D341Med (cell line): ENCODE measurements around the gene BOLL.
"Not testable (repeated sequence)": the region's sequence is repeated elsewhere in the genome, so short reads cannot be mapped to it uniquely, and the experiment has no call there.

ENCODE experiments used
- DNase-seq: peaks from one replicate; pipeline ENCODE4 v3.0.0; 2012; ENCODE audit warnings: low spot score

Gene BOLL, protein sequence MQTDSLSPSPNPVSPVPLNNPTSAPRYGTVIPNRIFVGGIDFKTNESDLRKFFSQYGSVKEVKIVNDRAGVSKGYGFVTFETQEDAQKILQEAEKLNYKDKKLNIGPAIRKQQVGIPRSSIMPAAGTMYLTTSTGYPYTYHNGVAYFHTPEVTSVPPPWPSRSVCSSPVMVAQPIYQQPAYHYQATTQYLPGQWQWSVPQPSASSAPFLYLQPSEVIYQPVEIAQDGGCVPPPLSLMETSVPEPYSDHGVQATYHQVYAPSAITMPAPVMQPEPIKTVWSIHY

DNA sequence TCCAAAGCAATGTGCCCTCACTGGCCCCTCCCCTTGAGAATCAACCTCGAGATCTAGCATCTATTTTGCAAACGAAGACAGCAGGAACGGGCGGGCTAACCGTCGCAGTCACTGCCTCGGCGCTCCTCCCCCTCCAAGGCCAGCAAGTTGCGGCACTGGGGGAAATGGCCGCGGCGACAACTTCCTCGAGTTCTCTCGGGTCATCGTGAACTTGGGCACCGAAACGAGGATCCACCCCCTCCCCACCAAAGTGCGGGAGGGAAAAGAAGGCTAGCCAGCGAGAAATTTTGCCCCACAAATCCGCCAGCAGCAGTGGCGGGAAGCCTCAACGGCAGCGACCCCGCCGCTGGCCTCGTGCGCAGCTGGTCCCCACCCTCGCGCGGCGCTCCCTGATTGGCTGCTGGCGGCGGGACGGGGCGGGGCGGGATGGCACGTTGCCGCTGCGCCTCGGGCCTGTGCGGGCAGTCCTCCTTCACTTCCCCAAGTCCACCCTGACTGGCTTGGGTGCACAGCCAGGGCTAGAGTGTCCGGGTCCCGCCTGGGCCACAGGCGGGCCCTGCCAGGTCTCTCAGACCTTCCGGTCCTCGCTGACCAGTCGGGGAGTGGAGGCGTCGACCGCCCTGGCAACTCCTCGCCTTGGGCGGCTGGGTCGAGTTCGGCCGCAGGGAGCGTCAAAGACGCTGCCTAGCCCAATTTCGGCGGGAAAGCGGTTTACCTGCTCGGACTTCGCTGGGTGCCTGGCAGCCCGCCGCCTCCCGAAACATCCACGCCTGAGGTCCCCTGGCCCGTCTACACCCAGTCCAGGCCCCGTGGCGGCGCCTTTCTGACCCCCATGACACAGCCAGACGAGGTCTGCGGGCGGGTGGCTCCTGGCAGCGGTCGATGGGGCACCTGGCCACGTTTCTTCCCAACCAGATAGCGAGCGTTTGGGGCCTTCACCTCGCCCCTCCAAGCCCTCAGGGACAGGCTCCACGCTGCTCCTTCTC, at the start of gene BOLL:
TSS of gene BOLL (minus strand) at position 364 of the 986 bp plus-strand sequence. CDS start 3,469 bp downstream, outside the sequence.
- no peak for DNase-seq

DNA sequence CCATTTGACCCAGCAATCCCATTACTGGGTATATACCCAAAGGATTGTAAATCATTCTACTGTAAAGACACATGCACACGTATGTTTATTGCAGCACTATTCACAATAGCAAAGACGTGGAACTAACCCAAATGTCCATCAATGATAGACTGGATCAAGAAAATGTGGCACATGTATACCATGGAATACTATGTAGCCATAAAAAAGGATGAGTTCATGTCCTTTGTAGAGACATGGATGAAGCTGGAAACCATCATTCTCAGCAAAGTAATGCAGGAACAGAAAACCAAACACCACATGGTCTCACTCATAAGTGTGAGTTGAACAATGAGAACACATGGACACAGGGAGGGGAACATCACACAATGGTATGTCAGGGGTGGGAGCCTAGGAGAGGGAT, 49.7 kb upstream of the BOLL start:
- not testable (repeated sequence) for DNase-seq

DNA sequence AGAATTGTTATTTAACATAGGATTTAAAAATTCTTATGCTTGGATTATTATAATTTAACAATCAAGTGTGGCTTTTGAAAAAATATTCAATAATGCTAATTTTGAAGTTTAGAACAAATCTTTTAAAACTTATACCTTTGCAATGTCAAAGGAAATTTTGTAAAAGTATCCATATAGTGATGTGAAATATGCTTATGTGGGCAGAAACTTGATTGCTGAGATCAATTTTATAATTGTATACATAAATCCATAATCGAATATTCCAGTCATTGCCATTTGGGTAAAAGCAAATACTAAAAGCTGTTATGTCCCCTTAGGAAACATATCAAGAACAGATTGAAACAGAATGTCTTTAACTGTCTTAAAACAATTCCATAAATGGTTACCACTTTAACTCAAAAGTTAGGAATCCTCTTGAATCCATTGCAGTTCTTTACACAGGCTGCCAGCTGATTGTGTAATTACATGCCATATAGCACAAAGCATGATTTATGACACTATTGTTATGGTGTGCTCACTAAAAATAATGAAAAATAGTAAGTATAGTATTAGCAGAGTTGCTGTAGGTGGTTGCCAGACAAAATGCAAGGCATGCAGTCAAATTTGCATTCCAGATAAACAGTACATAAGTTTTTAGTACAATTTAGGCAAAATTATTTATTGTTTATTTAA, 43.5 kb upstream of the BOLL start:
- no peak for DNase-seq

DNA sequence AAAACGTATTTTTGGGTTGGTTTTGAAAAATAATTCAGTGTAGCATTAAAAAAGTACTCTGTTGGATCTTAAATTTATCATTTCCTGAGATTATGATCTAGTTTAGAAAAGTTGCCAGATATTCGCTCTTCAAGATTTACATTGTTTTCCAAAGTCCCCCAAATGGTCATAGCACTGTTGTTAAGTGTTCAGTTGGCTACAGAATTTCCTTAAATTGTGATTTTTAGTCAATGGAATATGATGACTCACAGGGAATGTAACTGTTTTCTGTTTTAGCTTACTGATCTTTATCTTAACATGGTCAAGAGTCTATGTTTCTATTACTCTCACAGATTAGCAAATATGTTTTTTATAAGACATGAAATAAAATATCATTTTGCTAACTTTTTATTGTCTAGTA, 42.5 kb upstream of the BOLL start:
- no peak for DNase-seq

DNA sequence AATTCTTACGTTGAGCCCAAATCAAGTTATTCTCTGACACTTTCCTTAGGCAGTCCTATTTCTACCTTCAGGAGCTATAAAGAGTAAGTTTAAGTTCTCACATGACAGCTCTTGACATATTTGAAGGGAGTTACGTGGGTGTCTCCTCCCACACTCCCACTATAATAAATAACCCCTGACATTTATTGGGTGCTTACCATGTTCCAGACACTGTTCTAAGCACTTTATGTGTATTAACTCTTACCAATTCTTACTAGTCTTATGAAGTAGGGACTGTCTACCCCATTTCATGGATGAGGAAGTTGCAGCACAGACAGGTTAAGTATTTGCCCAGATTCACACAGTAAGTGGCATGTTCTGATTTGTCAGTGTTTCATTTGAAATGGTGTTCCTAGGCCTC, 37.2 kb upstream of the BOLL start:
- no peak for DNase-seq

DNA sequence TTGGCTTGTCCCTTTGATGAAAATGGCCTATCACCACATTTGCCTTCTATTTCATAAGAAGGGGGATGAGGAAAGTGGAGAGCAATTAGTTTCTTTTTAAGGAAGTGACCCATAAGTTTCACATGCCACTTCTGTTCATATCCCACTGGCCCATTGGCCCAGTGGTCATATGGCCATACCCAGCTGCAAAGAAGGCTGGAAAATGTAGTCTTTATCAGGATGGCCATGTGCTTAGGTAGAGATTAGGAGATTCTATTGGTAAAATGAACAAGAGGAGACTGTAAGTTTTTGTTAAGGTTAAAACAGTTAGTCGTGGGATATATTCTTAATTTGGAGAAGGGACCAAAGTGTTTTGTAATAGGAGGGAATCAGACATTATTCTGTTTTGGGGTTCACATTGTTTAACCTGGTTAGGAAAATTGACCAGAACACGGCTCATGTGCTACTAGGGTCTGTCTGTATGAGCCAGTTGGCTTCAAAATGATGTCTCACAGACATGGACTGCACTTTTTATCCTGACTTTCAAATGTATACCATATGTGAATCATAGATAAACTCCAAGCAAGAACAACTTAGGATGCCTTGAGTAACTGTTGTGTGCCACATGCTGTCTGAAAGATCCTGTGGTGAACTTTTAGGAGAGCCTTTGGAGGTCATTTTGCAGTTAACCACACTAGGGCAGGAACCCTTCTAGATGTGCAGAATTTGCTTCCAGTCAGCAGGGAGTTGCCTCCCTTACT, 36.6 kb upstream of the BOLL start:
- no peak for DNase-seq

DNA sequence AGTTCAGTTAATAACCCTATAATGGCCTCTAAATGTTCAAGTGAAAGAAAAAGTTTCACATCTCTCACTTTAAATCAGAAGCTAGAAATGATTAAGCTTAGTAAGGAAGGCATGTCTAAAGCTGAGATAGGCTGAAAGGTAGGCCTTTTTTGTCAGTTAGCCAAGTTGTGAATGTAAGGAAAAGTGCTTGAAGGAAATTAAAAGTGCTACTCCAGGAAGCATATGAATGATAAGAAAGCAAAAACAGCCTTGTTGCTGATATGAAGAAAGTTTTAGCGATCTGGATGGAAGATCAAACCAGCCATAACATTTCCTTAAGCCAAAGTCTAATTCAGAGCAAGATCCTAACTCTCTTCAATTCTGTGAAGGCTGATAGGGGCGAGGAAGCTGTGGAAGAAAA, 29.4 kb upstream of the BOLL start:
- DNase-seq, result no peak

DNA sequence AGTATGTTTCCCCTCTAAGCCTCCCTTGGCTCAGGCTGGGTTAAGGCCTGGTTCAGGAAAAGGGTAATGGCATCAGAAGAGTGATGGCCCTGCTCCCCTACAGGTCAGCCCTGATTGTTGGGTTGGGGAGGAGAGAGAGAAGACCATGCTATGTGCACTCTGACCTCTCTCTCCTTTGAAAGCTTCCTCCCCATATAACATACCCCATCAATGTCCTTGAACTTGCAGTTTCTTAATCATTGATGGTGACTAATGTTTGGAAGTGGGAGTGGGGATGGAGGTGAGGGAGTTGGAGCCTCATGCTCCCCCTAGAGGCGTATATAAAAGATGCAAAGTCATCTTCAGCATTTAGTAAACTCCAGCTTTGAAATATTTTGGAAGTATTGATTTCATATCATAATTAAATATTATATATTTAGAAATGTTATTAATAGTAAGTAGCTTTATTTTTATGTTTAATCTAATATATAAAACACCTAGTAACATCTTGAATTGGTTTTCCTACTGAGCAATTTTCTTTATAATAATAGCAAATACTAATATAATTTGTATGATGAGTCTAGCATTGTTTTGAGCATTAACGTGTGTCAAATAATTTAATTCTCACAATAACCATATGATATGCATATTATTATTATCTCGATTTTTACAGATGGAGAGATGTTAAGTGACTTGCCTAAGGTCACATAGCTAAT, 28.1 kb upstream of the BOLL start:
- peak; percentile 43 for DNase-seq

DNA sequence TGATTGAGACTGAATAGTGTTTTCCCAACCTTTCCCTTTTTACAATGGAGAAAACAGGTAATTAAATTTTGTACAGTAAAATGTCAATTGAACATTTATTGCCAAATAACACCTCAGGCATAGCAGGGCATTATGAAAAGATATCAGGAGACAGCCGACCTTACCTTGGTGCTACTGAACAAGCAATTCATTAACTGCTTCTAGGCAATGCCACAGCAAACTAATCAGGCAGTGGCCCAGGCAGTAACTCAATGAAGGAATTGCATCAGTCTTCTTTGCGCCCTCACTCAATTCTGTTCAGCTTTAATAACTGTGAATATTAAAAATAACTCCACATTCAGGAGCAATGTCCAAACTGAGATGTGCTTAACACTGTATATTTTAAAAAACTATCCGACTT, 25.4 kb upstream of the BOLL start:
- no peak for DNase-seq

DNA sequence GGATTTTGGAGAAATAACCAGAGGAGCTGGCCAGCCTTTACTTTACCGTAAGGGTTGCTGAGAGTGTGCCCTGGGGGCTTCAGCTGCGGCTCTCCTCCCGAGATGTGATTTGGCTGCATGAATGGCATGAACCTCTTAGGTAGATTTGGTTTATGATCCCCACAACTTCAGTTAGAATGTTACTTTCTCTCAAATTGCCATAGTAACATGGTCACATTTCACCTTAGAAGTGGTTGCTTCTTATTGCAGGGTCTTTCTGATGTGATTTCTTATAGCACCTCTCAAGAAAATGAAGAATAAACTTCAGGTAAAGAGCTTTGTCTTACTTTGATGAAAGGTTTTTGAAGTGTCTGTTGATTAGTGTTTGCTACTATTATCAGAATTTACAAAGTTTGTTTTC, 24.9 kb upstream of the BOLL start:
- no peak for DNase-seq

DNA sequence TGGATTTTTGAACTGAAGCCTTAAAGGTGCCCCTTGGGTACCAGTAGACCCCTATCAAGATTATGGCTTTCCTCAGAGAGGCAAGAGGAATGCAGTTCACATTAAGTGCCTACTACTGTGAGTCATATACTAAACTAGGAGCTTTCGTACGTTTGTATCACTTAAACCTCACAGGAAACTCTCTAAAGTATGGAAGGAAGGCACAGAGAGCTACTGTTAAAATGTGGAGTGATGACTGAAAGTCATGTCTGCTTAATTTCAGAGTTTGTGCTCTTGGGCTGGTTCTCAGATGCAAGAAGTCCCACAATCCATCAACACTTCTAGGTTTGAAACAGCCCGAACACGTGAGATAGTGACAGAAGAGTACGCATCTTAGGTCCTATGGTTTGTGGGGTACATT, 23.9 kb upstream of the BOLL start:
- no peak for DNase-seq

DNA sequence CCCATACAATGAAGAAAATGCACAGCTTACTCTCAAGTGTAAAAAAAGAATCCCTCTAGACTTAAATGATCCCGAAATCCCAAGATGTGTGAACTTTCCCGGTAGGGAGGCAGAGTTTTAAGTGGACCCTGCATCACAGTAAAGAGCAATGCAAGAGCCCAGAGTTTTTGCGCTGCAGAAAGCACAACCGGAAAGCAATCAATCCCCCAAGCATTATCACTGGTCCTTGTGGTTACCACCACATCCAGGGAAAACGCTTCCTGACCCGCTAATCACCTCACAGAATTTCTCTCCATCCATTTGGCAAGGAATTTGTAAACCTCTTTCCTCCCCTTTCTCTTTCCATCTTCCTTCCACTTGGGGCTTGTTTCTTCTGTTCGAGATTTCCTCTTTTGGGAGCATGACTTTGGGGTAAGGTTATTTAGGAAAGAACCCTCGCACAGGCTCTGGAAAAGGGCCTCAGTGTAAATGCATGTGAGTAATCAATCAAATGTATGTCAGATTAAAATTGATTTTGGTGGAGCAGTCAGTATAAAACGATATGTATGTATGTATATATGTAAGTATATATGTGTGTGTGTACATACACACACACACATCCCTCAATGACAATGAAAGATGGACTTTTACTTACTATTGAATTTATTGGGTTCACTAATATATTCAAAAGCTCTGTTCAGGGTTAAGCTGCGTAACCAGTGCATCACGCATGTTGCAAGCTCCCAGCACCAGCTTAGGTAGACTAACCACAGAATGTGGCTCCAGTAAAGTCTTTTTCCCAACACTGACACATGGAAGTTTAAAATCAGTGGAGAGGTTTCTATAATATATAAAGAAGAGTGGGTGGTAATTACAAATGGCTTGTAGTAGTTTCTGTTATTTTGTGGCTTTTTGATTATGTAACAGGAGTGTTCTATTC, 20.9 kb upstream of the BOLL start:
- DNase-seq, result no peak

DNA sequence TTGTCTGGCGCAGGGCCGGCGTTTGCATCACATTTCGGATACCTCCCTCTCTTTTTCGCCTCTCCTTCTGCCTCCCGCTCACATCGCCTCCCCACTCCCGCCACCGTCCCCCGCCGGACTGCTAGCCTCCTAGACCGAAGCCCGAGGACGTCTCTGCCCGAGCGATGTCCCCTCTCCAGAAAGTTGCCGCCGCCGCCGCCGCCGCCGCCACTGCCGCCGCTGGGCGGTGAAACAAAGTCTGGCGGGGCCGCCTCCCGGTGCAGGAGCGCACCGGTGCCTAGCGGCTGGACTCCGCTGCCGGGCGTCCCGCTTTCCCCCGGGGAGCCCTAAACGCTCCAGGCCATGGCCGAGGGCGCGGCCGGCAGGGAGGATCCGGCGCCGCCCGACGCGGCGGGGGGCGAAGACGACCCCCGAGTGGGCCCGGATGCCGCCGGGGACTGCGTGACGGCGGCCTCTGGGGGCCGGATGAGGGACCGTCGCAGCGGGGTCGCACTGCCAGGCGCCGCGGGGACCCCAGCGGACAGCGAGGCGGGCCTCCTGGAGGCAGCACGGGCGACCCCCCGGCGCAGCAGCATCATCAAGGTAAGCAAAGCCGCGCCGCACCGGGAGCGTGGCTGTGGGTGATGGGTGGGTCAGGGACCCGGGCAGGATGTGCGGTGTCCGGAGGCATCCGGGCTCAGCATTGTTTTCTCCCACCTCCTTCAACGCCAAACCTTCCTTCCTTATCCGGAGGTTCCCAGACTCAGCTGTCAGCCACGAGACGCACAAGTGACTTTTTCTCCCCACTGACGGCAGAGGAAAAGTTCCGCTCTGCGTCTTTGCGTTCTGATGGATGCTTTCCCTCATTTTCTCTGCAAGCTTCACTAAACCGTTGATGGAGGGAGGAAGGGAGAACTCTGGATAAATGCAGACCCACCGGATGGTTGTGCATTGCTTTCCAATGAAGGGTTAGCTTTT, 19.9 kb upstream of the BOLL start:
- DNase-seq, result peak; percentile 54

DNA sequence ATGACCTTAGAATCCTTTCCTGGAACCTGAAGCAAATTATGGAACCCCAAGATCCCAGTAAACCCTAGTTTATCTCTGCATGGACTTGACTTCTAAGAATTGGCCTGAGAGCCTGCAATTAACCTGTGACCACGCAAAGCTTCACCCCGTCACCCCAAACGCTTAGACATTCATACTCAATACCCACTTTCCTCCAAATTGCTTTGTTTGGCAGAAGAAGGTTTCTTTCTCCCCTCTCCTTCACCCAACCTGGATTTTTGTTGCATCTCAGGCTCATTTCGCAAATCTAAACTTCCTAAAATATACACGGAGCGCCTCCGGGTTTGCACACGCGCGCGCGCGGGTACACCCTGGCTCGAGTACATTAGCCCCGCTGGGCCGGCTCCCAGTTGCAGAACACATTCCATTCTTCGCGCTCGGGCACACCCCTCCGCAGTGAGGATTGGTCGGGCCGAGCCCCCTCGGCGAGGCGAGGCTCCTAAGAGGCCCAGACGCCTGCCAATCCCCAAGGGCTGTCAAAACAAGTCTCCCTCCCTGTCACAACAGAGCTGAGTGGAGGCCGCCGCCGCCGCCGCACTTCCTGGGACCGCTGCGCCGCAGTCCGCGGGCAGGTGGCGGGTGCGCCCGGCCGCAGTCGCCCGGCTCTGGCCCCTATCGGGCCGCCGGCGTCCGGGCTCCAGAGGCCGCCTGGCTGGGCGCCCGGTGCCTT, 19.1 kb upstream of the BOLL start, which contains the start of gene PLCL1:
TSS of gene PLCL1 (plus strand) at position 545 of the 709 bp plus-strand sequence.
- peak; percentile 91 for DNase-seq

DNA sequence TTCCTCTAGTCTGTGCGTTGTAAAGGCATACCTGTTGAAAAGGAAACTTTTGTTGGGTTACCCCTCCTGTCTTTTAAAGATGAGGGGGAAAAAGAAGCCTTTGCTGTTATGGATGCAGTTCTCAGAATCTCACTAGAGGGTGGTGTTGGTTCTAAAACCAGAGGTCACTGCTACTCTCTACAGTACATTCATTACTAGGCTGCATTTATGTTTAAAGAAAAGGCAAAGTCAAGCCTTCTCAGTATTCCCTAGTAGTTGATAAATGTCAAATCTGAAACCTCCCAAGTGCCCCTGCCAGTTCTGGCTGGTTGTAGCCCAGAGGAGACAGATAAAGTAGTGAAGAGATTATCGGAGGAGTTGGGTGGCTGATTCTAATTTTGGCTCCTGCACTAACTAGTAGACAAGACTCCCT, 17.9 kb upstream of the BOLL start:
- peak; percentile 46 for DNase-seq

DNA sequence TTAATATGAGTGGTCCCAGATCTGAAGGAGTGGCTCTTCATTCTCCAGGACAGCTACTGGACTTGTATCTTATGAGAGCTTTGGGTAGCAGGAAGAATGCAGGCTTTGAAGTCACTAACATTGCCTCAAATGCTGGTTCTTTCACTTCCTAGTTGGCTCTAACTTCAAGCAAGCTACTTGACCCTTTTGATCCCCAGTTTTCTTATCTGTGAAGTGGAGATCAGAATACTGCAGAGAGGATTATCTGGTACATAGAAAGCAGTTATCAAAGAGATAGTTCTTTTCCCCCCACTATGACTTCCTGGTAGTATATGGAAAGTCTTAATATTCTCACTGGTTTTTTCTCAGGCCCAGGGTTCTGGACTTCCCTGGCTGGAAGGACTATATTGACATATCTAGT, 15.9 kb upstream of the BOLL start:
- DNase-seq, result no peak

DNA sequence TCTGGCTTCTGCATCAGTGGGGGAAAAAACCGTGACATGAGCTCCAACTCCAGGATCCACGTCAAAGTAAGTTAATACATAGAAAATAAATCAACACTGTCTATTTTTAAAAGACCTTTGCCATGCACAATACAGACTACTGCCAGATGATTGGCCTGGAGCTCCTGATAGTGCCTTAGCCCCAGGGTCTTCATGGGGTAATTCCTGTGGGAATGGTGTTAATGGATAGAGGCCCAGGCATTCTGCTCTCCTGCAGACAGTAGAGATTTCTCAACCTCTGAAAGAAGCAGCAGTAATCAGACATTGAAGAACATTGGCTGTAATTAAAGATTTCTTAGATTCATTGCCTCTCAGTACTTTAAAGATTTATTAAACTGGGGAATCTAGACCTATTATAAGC, 15.0 kb upstream of the BOLL start:
- no peak for DNase-seq

DNA sequence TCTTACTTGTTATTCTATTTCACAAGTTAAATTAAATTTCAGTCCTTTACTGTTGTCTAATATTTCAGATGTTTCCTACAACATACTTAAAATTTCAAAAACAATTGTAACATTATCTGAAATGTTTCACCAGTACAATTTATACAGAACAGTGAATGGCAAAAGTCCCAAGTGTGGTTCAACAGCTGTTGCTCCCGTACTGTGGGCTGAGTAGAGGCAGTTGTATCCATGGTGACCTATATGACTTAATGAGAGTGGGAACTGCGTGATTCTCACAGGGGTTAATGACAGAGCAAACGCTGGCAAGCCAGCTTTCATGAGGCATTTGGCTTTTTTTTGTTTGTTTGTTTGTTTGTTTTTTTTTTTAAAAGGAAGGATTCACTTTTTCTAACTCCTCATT, 13.9 kb upstream of the BOLL start:
- no peak for DNase-seq
